GM19463 (cell line): ENCODE measurements around the gene KCNH8.
"Not testable (repeated sequence)": the region's sequence is repeated elsewhere in the genome, so short reads cannot be mapped to it uniquely, and the experiment has no call there.

Experiments used
- ATAC-seq: cut with Tn5 transposase; IDR thresholded peaks from one replicate; pipeline ENCODE4 v1.9.1; 2021; ENCODE audit warnings: mild to moderate bottlenecking, moderate library complexity; ENCODE audit not compliant: unreplicated experiment

Gene KCNH8

DNA sequence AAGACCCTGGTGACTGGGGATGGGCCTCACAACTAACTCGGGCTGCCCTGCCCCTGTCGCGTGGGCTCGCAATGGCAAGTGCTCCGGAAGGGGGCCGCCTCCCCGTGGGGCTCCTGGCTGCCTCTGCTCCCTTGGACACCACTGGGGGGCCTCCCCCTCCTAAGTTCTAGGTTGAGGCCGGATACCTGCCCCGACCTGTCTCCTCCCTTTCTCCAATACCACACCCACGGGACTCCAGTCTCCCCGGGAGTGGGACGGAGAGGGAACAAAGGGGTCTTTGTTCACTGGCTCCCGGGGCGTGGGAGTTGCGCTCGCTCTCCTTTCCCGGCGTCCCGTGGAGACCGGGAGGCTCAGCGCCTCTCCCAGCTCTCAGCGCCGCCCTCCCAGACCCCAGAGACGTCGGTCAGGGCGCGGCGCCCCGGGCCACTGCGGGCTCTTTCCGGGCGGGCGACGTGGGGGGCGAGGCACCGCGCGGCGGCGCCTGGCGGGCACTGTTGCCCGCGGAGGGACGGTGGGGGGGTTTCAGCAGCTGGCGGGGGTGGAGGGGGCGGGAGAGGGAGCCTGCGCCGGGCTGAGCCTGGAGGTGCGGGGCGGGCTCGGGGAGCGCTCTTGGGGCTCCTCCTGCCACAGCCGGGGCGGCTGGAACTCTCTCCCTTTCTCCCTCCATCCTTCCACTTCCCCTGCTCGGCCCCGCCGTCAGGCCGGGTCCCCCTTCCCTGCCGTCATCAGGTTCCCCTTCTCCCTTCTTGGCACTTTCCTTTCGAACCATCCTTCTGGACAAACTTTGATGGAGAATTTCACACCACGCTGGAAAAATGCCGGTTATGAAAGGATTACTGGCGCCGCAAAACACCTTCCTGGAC lies at the start of gene KCNH8:
KCNH8 (plus strand) TSS at position 606 of the 863 bp plus-strand sequence; CDS start at position 816, 210 bp downstream.
- no peak for ATAC-seq

DNA sequence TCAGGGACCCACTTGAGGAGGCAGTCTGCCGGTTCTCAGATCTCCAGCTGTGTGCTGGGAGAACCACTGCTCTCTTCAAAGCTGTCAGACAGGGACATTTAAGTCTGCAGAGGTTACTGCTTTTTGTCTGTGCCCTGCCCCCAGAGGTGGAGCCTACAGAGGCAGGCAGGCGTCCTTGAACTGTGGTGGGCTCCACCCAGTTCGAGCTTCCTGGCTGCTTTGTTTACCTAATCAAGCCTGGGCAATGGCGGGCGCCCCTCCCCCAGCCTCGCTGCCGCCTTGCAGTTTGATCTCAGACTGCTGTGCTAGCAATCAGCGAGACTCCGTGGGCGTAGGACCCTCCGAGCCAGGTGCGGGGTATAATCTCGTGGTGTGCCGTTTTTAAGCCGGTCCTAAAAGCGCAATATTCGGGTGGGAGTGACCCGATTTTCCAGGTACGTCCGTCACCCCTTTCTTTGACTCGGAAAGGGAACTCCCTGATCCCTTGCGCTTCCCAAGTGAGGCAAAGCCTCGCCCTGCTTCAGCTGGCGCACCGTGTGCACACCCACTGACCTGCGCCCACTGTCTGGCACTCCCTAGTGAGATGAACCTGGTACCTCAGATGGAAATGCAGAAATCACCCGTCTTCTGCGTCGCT lies 45.5 kb upstream of the KCNH8 start:
- not testable (repeated sequence) for ATAC-seq

DNA sequence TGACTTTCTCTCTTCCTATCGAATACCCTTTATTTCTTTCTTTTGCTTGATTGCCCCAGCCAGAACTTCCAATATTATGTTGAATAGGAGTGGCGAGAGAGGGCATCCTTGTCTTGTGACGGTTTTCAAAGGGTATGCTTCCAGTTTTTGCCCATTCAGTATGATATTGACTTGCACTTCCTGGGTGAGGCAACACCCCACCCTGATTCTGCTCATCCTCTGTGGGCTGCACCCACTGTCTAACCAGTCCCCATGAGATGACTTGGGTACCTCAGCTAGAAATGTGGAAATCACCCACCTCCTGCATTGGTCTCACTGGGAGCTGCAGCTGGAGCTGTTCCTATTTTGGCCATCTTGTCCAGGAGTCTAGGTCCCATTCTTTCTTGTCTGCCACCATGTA lies 44.8 kb upstream of the KCNH8 start:
- ATAC-seq = no peak

DNA sequence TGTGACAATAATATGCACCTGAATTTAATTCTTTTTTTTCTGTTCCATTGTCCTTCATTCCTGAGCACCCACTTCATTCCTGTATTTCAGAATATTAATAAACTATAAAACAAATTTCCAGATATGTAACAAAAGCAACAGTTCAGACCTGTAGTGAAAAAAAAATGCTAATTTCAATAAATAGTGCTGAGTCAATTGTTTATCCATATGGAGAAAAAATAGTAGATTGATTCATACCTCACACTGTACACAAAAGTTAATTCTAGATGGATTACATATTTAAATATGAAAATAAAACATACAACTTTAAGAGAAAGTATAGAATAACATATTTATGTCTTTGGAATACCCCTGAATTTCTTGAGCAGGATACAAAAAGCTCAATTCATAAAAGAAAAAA lies 43.9 kb upstream of the KCNH8 start:
- ATAC-seq = no peak

DNA sequence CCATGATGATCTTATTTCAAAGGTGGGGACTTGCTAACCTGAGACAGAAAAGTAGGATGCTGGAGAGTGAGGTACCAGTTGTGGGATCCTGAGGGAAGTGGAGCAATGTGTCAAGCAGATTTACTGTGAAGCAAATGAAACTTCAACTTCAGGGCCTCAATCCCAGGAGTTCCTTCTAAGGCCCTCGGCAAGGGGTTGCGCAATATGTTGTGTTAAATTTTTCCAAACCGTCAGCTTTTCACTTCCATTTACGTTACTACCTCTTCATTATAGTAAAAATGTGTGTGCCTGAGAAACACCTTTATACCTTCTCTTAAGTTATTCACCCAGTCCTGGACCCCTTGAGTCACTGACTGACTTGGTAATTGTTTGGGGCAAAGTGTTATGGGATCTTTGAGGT lies 42.5 kb upstream of the KCNH8 start:
- ATAC-seq = no peak

DNA sequence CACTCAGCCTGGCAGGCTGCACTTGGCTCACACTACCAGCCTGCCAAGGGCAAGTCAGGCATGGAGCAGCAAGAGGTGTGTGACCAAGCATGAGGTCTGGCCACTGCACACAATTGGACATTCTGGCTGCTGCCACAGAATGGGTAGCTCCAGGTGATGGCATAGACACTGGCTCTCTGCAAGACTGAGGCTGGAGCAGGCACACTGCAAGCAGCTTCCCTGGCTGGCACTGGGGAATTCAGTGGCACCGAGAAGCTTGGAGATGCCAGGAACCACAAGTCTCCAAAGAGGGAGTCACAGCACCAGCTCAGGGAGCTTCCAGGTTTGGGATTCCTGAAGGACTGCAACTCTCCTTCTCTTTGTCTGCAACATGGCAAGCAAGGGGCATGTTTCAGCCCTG lies 42.0 kb upstream of the KCNH8 start:
- ATAC-seq = no peak

DNA sequence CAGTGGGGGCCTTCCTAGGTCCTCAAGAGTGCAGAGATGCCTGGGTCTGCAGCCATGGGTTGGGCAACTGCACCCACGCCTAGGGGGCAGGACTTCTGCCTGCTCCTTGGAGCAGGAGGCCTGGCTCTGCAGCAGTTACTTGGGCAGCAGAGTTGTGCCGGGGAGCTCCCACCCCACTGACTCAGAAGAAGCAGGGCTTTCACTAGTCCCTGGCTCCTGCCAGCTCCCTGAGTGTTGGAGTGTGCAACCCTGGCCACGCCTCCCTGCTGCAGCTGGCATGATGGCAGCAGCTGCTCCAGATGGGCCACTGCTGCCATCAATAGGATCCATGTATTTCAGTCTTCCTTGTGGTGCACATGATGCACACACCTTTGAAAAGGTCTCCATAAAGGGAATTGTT lies 40.6 kb upstream of the KCNH8 start:
- no peak for ATAC-seq

DNA sequence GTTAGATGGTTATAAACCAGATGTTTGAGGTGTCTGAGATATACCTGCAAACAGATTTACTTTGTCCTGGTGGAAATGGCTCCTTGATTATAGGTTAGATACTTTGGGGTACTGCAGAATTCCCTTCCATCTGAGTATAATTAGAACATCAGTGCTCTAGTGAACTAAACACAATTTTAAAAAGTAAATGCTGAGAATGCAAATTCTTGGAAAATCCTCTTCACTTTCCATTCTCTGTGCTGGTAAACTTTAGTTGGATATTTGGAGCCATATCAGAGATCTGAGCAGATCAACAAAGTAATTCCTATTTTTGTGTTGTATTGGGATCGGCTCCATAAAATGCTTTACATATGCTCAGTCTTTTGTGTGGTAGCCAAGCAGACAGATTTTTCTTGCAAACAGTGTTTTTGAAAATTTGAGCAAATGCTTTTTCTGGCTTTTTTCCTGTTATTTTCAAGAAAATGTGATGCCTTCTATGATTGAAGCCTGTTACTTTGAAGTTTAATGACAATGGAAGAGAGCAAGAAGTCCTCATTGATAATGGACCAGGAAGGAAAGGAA lies 37.9 kb upstream of the KCNH8 start:
- ATAC-seq = no peak

DNA sequence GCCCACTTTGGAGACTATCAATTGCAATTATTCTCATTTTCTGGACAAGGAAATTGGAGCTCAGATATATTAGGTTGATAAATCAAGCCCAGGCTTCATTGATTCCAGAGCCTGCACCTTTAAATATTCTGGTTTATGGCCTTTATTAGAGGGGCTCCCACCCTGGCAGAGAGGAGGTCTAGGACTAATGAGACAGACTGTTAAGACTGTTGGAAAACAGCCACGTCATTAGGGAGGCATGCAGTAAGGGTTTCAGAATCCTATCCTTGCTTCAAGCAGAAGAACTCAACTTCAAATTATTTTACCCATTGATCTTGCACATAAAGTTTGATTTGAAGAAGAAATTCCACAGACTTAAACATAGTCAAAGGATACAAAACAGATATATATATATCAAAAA lies 33.8 kb upstream of the KCNH8 start:
- ATAC-seq = no peak

DNA sequence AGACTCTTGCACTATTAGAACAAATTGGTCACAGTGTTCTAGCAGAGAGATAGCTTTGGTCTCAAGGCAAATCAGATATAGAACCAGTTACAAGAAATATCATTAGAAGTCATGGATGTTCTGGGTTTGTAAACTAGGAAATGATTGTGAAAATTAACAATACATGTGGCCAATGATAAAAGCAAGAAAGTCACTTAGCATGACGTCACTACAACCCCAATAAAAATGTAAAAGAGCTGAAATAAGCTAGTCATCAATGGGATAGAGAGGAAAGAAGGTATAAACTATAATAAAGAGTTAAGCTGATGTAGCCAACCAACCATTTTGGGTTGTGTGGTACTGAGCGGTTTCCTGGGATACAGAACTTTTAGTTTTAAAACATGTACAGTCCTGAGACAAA lies 32.1 kb upstream of the KCNH8 start:
- no peak for ATAC-seq

DNA sequence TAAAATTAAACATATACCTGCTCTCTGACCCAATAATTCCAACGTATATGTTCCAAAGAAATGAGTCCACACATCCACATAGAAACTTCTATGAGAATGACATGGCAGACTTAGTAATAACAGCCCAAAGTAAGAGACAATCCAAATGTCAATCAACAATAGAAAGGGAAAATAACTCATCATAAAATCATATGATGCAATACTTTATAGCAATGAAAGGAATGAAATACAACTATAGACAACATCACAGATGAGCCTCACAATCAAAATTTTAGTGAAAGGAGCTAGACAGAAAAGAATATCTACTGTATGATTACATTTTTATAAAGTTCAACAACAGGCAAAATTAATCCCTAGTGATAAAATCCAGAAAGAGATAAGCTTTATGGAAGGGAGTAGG lies 23.6 kb upstream of the KCNH8 start:
- ATAC-seq = no peak

DNA sequence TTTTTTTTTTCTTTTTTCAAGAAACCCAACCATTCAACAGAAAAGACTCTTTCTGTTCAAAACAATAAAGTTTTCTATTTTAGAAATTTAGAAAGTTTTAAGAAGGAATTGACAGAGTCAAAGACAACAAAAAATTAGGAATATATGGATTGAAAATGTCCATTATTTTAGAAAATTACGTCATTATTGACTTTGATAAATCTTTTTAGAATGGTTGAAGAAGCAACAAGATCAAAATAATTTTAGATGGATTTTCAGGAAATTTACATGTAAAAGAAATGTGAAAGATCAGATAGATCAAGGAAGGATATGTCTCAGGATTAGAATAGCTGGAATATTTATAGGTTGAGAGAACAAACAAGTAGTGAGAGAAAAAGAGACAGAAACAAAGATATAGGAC lies 8.4 kb upstream of the KCNH8 start:
- ATAC-seq = no peak

DNA sequence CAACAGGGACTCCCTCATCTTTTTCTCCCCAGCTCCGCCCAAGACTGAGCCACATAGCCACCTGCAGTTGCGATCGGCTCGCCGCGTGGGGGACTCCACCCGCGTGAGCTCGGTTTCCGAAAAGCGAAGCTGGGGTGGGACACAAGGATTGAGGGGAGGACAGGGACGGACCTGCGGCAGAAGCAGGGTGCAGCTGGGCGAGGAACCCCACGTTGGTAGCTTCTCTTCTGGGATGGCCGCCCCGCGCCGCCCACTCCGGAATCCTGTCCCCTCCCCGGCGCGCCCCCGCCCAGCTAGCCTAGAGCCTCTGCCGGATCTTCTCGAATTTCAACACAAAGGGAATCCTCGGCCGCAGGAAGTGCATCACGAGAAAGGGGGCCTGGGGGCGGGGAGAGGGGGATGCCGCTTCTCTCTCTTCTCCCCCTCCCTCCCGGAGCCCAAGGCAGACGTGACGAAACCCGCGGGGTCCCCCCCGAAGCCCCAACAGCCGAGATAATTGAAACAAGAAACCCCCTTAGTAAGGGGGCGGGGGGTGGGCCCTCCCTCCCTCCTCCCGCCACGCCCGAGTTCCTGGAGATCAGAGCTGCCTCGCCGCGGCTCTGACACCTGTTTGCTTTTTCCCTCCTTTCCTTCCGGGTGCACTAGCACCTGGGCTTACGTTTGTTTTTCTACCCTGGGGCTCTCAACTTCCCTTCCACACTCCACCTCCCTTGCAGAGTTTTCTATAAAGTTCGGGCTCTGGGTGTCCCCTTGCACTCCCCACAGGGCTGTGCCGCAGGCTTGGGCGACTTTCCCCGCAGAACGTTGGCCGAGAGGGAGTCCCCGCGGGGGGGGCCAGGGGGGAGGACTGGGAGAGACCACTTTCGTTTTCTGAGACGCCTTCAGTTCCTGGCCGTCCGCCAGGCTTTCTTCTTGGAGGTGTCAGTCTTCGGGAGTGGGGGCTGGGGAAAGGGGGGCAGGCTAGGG lies 1.3 kb upstream of the KCNH8 start:
- ATAC-seq = peak; percentile 59

DNA sequence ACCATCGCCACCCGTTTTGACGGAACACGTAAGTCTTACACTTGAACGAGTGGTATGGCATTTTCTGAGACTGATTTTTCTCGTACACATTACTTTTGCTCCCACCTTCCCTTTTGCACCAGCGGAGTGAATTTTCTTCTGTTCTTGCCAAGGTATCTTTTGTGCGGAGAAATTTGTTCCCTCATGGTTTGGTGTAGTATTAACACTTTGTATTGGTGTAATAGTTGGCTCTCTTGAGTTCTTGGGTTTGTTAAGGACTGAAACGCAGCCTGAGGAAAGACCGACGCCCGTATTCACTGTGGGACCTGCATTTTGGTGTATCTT lies 420 bp downstream of the KCNH8 start:
- ATAC-seq = no peak

DNA sequence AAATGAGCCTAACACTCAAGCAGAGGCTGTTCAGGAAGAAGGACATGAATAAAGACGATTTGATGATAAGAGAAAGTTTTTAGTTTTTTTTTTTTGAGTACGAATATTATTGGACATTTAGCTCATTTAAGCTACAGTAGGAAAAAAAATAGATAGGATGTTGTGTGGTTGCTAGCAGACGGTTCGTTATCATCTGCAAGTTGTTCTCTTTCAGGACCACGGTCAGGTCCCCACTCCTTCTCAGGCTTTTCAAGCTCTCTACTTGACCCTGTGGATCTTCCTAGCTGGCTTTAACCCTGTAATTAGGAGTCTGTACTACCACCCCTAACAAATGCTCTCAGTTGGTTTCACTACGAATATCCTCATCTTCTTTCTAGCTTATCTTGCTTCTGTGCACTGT lies 1.1 kb downstream of the KCNH8 start:
- ATAC-seq = no peak

DNA sequence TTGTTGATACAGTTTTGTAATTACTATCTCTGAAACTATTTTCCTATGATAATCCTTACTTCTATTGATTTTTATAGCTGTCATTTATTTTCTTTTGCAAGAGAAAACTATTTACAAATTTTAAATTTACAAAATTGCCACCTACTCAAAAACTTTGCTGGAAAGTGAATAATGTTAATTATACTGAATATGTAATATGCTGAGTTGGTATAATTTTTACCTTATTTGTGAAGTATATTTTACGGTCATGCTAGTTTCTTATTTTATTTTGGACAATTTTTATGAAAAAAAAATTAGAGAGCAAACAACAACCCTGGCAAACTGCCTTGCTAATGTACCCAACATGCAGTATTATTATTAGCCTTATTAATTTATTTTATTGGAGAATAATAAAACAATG lies 2.9 kb downstream of the KCNH8 start:
- ATAC-seq = no peak

DNA sequence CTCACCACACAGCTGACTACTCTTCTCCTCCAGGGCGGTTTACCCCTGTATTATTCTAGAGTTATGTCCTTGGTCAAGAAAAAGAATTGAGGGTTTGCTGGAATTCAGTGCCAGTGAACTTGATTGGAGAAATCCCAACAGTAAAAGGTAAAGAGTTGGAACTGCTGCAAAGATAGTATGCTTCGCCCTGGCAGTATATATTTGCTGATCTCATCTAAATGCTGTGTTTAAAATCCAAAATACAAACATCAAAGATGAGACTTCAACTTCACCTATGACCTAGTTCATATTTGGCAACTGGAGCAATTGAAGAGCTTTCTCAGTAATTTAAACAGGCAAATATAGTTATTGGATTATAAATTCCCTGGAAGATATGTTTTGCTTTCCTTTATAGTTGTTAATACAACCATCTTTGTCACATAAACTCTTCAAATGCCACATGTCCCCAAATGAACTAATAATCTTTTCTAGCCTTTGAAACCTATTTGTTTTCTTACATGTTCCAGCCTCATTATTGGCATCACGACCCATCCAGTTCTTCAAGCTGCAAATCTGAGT lies 6.5 kb downstream of the KCNH8 start:
- ATAC-seq = no peak

DNA sequence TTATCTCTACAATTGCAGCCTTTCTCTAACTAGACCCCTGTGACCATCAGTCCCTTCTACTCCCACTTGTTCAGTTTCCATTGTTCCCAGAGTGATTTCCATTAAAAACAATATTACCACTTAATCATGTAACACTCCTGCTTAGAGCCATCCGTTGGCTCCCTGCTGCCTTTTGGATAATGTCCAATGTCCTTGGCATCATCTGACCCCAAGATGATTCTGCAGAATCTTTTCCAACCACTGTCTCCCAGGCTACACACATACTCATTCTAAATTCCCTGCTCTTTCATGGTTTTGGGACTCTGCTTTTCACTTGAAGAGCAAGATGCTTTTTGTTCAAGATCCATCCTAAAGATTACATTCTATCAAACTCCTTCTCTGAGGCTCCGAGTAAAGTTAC lies 7.1 kb downstream of the KCNH8 start:
- ATAC-seq = no peak

DNA sequence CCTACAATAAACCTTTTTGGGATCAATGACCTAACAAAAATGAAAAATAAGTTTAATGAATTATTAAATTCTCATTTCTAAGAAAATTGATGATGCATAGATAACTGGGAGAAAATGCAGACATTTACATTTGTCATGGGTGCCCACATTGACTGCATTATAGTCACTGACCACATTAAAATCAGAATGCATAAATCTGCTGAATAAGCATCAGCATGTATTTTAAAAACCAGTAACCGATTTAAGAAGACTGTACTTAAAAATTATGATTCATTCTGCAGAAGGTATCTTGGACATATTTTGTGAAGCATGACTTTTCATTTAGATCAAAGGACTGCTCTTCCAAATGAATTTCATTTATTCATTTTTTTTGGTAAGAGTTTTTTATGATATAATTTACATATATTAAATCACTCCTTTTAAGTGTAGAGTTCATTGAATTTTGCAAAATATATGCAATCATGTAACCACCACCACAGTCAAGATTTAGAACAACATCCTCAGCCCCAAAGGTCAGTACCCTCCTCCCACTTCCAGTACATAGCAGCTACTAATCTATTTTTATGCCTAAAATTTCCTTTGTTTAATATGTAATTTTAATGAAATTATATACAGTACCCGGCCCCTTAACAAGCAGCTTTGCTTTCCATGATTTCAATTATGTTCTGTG lies 11.8 kb downstream of the KCNH8 start:
- ATAC-seq = no peak

DNA sequence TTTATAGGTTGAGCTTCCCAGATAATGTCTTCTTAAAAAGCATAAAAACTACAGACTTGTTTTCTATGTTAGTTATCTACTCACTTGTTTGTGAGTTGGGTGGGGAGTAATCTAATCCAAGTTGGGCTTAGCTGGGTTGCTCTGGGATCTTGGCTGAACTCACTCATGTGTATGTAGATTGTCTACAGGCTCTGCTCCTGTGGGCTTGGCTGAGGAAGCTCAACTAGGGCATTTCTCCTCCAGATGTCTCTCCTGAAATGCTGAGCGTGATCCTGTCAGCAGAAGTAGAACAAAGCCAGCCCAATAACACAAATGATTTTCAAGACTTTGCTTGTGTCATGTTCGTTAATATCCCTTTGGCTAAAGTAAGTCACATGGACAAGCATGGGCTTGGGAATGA lies 17.3 kb downstream of the KCNH8 start:
- no peak for ATAC-seq
